Astrocyte (in vitro differentiated cells and primary cell): ENCODE results near the gene TMEM101.

Experiments
- EZH2 ChIP-seq: IDR thresholded peaks from 2 replicates; pipeline ENCODE4 v1.6.1; 2012; ENCODE audit warnings: mild to moderate bottlenecking, low read length, inconsistent platforms; ENCODE audit not compliant: insufficient read depth
- TF ChIP-seq, protein P1 (sequence below): IDR thresholded peaks from 2 replicates; pipeline ENCODE4 v1.5.1; 2011; ENCODE audit warnings: low read depth, mild to moderate bottlenecking, inconsistent platforms, low read length, moderate library complexity; ENCODE audit not compliant: insufficient read depth

GRCh38 chr17:44061446-44061845 lies 46.7 kb upstream of the TMEM101 start:
- TF ChIP-seq, protein P1, sequence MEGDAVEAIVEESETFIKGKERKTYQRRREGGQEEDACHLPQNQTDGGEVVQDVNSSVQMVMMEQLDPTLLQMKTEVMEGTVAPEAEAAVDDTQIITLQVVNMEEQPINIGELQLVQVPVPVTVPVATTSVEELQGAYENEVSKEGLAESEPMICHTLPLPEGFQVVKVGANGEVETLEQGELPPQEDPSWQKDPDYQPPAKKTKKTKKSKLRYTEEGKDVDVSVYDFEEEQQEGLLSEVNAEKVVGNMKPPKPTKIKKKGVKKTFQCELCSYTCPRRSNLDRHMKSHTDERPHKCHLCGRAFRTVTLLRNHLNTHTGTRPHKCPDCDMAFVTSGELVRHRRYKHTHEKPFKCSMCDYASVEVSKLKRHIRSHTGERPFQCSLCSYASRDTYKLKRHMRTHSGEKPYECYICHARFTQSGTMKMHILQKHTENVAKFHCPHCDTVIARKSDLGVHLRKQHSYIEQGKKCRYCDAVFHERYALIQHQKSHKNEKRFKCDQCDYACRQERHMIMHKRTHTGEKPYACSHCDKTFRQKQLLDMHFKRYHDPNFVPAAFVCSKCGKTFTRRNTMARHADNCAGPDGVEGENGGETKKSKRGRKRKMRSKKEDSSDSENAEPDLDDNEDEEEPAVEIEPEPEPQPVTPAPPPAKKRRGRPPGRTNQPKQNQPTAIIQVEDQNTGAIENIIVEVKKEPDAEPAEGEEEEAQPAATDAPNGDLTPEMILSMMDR: no peak
- TF ChIP-seq EZH2: no peak
